Measurements from ENCODE around the gene ANKRD52. TPM values are rescaled to one million over a fixed set of nuclear protein-coding genes. Genes with fewer than 3 reads are reported as not detected.

Gene ANKRD52
- 10 to 100 TPM; 29.2 to 31.0 TPM for total RNA-seq

GRCh38 chr12:56258068-56258819 is at the start of gene ANKRD52:
ANKRD52 (minus strand) TSS chr12:56258384; CDS start chr12:56258269, 115 bp downstream.
- peaks cover 9% of the 10 kb centered on the region for H3K36me3 Mint-ChIP-seq (ENCODE audit: low read depth)
- intact Hi-C loops (cut with DNase I, micrococcal nuclease), result loop anchor here (1.0 to 10.0 kb wide), 15 partner anchors 9 to 513 kb away; partner anchors contain the start of genes NABP2 (in 2 of the 2), CS (in 1 of the 2), GDF11 (in 1 of the 2) and MYL6B (in 1 of the 2)

GRCh38 chr12:56307221-56307965 is 49.2 kb upstream of the ANKRD52 start:
- Mint-ChIP-seq H3K27me3 (no peaks in the 10 kb centered on the region), H3K4me3 (no peak overlapping the region), H3K4me1 (no peaks in the 10 kb centered on the region), H3K9me3 (ENCODE audit: low read depth) (no peaks in the 10 kb centered on the region), H3K36me3 (ENCODE audit: low read depth) (peaks cover 28% of the 10 kb centered on the region), H3K27ac (no peak overlapping the region)
- DNase-seq, result no peak
- CTCF ChIA-PET, result interaction anchor here (1.0 to 1.7 kb wide), 5 partner anchors 9 to 157 kb away, joined by 3 to 5 read pairs (median 3); partner anchors contain the start of gene PAN2
- intact Hi-C loops (cut with DNase I, micrococcal nuclease), result no loop called here
- no peak for ATAC-seq
- POLR2A ChIA-PET, result no interaction called here

More at GRCh38 chr12:56258068-56258819, at the start of gene ANKRD52:
- ChIA-PET CTCF (interaction anchor here (0.6 to 3.2 kb wide), 26 partner anchors 10 to 1087 kb away, joined by 3 to 26 read pairs (median 4); partner anchors contain the start of genes COQ10A, ESYT1, IL23A and PA2G4), POLR2A (interaction anchor here (0.7 to 2.1 kb wide), 3 partner anchors 8 to 191 kb away, joined by 4 read pairs; partner anchors contain the start of genes RNF41 and TIMELESS)
- H3K27ac Mint-ChIP-seq, result peak within 1 kb of the TSS; percentile 72
- DNase-seq (peak; percentile 90), ATAC-seq (peak; percentile 92)
- H3K4me3 Mint-ChIP-seq, result peak within 1 kb of the TSS; percentile 83
- no peaks in the 10 kb centered on the region for H3K27me3 Mint-ChIP-seq
- peaks cover 16% of the 10 kb centered on the region for H3K4me1 Mint-ChIP-seq
- H3K9me3 Mint-ChIP-seq (ENCODE audit: low read depth), result no peaks in the 10 kb centered on the region

- Mint-ChIP-seq H3K27me3 (no peaks in the 10 kb centered on the region), H3K9me3 (ENCODE audit: low read depth) (no peaks in the 10 kb centered on the region), H3K36me3 (ENCODE audit: low read depth) (peaks cover 19% of the 10 kb centered on the region), H3K4me1 (peaks cover 14% of the 10 kb centered on the region), H3K4me3 (no peak overlapping the region), H3K27ac (no peak overlapping the region)
- DNase-seq, result no peak
- ATAC-seq, result no peak
- POLR2A ChIA-PET, result no interaction called here
- intact Hi-C loops (cut with DNase I, micrococcal nuclease), result no loop called here
- CTCF ChIA-PET, result interaction anchor here (0.7 to 0.9 kb wide), 2 partner anchors 47 to 159 kb away, joined by 3 read pairs; no protein-coding TSS in a partner anchor
Measured at GRCh38 chr12:56304872-56305590, 46.8 kb upstream of the ANKRD52 start.

GRCh38 chr12:56304276-56304675 is 46.1 kb upstream of the ANKRD52 start:
- Mint-ChIP-seq H3K36me3 (ENCODE audit: low read depth) (peaks cover 17% of the 10 kb centered on the region), H3K27me3 (no peaks in the 10 kb centered on the region), H3K4me1 (peaks cover 14% of the 10 kb centered on the region), H3K27ac (no peak overlapping the region), H3K9me3 (ENCODE audit: low read depth) (no peaks in the 10 kb centered on the region), H3K4me3 (no peak overlapping the region)
- ATAC-seq (no peak), DNase-seq (no peak)
- intact Hi-C loops (cut with DNase I, micrococcal nuclease), result no loop called here
- ChIA-PET POLR2A (no interaction called here), CTCF (interaction anchor here (0.7 to 0.9 kb wide), 2 partner anchors 48 to 160 kb away, joined by 3 read pairs; no protein-coding TSS in a partner anchor)

GRCh38 chr12:56300644-56301464 is 42.7 kb upstream of the ANKRD52 start:
- Mint-ChIP-seq H3K27ac (peak overlapping the region; percentile 90), H3K4me1 (peaks cover 47% of the 10 kb centered on the region), H3K4me3 (peak overlapping the region; percentile 96), H3K9me3 (ENCODE audit: low read depth) (no peaks in the 10 kb centered on the region), H3K27me3 (no peaks in the 10 kb centered on the region), H3K36me3 (ENCODE audit: low read depth) (peaks cover 29% of the 10 kb centered on the region)
- POLR2A ChIA-PET, result interaction anchor here (0.9 to 1.0 kb wide), 2 partner anchors 9 to 40 kb away, joined by 3 to 4 read pairs; no protein-coding TSS in a partner anchor
- CTCF ChIA-PET, result interaction anchor here (0.6 to 1.2 kb wide), 4 partner anchors 32 to 166 kb away, joined by 3 to 4 read pairs (median 4); no protein-coding TSS in a partner anchor
- intact Hi-C loops (cut with DNase I, micrococcal nuclease), result loop anchor here (1.0 to 2.0 kb wide), 16 partner anchors 15 to 182 kb away; partner anchors contain the start of genes ANKRD52 (in 1 of the 2), ESYT1 (in 1 of the 2), IL23A (in 1 of the 2) and MYL6 (in 1 of the 2)
- ATAC-seq (no peak), DNase-seq (no peak)

GRCh38 chr12:56299853-56300643 is 41.9 kb upstream of the ANKRD52 start, which contains the start of gene CS:
CS (minus strand) TSS chr12:56300330; CDS start chr12:56300201, 129 bp downstream.
- Mint-ChIP-seq H3K27me3 (no peaks in the 10 kb centered on the region), H3K4me3 (peak within 1 kb of the TSS; percentile 96), H3K27ac (peak within 1 kb of the TSS; percentile 91), H3K36me3 (ENCODE audit: low read depth) (peaks cover 28% of the 10 kb centered on the region), H3K4me1 (peaks cover 49% of the 10 kb centered on the region), H3K9me3 (ENCODE audit: low read depth) (no peaks in the 10 kb centered on the region)
- intact Hi-C loops (cut with DNase I, micrococcal nuclease), result loop anchor here (1.0 to 2.0 kb wide), 16 partner anchors 16 to 181 kb away; partner anchors contain the start of genes ANKRD52 (in 1 of the 2), ESYT1 (in 1 of the 2), IL23A (in 1 of the 2) and MYL6 (in 1 of the 2)
- ChIA-PET POLR2A (interaction anchor here (0.6 to 1.5 kb wide), 6 partner anchors 11 to 566 kb away, joined by 3 to 7 read pairs (median 3); partner anchors contain the start of gene IL23A), CTCF (interaction anchor here (0.5 to 1.2 kb wide), 5 partner anchors 8 to 157 kb away, joined by 3 to 4 read pairs (median 3); no protein-coding TSS in a partner anchor)
- ATAC-seq (peak; percentile 98), DNase-seq (peak; percentile 99)

GRCh38 chr12:56299308-56299852 is 41.2 kb upstream of the ANKRD52 start:
- no peaks in the 10 kb centered on the region for H3K27me3 Mint-ChIP-seq
- POLR2A ChIA-PET, result interaction anchor here (0.6 to 1.5 kb wide), 8 partner anchors 11 to 565 kb away, joined by 3 to 7 read pairs (median 3); partner anchors contain the start of genes CNPY2, IL23A and STAT2
- peak overlapping the region; percentile 90 for H3K27ac Mint-ChIP-seq
- no peaks in the 10 kb centered on the region for H3K9me3 Mint-ChIP-seq (ENCODE audit: low read depth)
- CTCF ChIA-PET, result interaction anchor here (0.5 to 1.2 kb wide), 6 partner anchors 8 to 561 kb away, joined by 3 to 4 read pairs (median 4); no protein-coding TSS in a partner anchor
- ATAC-seq (peak; percentile 16), DNase-seq (peak; percentile 38)
- H3K36me3 Mint-ChIP-seq (ENCODE audit: low read depth), result peaks cover 29% of the 10 kb centered on the region
- intact Hi-C loops (cut with DNase I, micrococcal nuclease), result no loop called here
- H3K4me3 Mint-ChIP-seq, result peak overlapping the region; percentile 96
- H3K4me1 Mint-ChIP-seq, result peaks cover 51% of the 10 kb centered on the region

- H3K27me3 Mint-ChIP-seq, result no peaks in the 10 kb centered on the region
Measured at GRCh38 chr12:56298828-56299227, 40.6 kb upstream of the ANKRD52 start.

More at GRCh38 chr12:56298828-56299227, 40.6 kb upstream of the ANKRD52 start:
- POLR2A ChIA-PET, result interaction anchor here (0.7 to 1.5 kb wide), 6 partner anchors 10 to 61 kb away, joined by 3 to 7 read pairs (median 3); partner anchors contain the start of genes CNPY2, IL23A and STAT2
- Mint-ChIP-seq H3K4me1 (peaks cover 51% of the 10 kb centered on the region), H3K36me3 (ENCODE audit: low read depth) (peaks cover 29% of the 10 kb centered on the region), H3K27ac (peak overlapping the region; percentile 90), H3K4me3 (peak overlapping the region; percentile 96), H3K9me3 (ENCODE audit: low read depth) (no peaks in the 10 kb centered on the region)
- ATAC-seq (no peak), DNase-seq (no peak)
- CTCF ChIA-PET, result interaction anchor here (0.6 to 1.4 kb wide), 5 partner anchors 10 to 560 kb away, joined by 3 to 6 read pairs (median 4); partner anchors contain the start of genes ANKRD52 and STAT2
- intact Hi-C loops (cut with DNase I, micrococcal nuclease), result no loop called here

Data from activated CD4-positive, alpha-beta T cell treated with anti-CD3 and anti-CD28 coated beads for 36 hours (primary cell).